ENCODE measurements around the gene NT5C1A.
A peak's percentile ranks its signal among the peaks of the same experiment; 100 is the strongest.

NT5C1A gene

GRCh38 chr1:39701049-39701439, 29.1 kb upstream of the NT5C1A start:
- Histone ChIP-seq H3K9me3 (ENCODE audit: control insufficient read depth in 5 of 5, low read length in 5 of 5) (no peaks in the 10 kb centered on the region), H3K9ac (ENCODE audit: low read length in 5 of 5) (peak overlapping the region in 1 of 5 donors; percentile 43), H3K27me3 (ENCODE audit: control insufficient read depth in 5 of 5, insufficient read depth in 4 of 5, low read length in 5 of 5) (peaks cover 0 to 9% (median 4%) of the 10 kb centered on the region in 5 donors), H3K27ac (ENCODE audit: low read depth, low read length) (no peak overlapping the region), H3K4me1 (ENCODE audit: control insufficient read depth in 5 of 5, insufficient read depth in 5 of 5, low read length in 5 of 5) (peaks cover 0 to 7% (median 4%) of the 10 kb centered on the region in 5 donors), H3K36me3 (ENCODE audit: control insufficient read depth in 5 of 5, insufficient read depth in 5 of 5, low read length in 5 of 5) (no peaks in the 10 kb centered on the region), H3K4me3 (ENCODE audit: low read depth in 1 of 5, low read length in 5 of 5) (no peak overlapping the region)

- Histone ChIP-seq H3K27me3 (ENCODE audit: control insufficient read depth in 5 of 5, insufficient read depth in 4 of 5, low read length in 5 of 5) (peaks cover 0 to 9% (median 4%) of the 10 kb centered on the region in 5 donors), H3K4me3 (ENCODE audit: low read depth in 1 of 5, low read length in 5 of 5) (no peak overlapping the region), H3K27ac (ENCODE audit: low read depth, low read length) (no peak overlapping the region), H3K36me3 (ENCODE audit: control insufficient read depth in 5 of 5, insufficient read depth in 5 of 5, low read length in 5 of 5) (no peaks in the 10 kb centered on the region), H3K4me1 (ENCODE audit: control insufficient read depth in 5 of 5, insufficient read depth in 5 of 5, low read length in 5 of 5) (peaks cover 0 to 7% (median 4%) of the 10 kb centered on the region in 5 donors), H3K9ac (ENCODE audit: low read length in 5 of 5) (no peak overlapping the region), H3K9me3 (ENCODE audit: control insufficient read depth in 5 of 5, low read length in 5 of 5) (no peaks in the 10 kb centered on the region)
Measured at GRCh38 chr1:39700348-39700747, 28.4 kb upstream of the NT5C1A start.

GRCh38 chr1:39699419-39699818, 27.5 kb upstream of the NT5C1A start:
- Histone ChIP-seq H3K9ac (ENCODE audit: low read length in 5 of 5) (no peak overlapping the region), H3K27ac (ENCODE audit: low read depth, low read length) (no peak overlapping the region), H3K27me3 (ENCODE audit: control insufficient read depth in 5 of 5, insufficient read depth in 4 of 5, low read length in 5 of 5) (peaks cover 4 to 10% (median 9%) of the 10 kb centered on the region in 5 donors), H3K4me3 (ENCODE audit: low read depth in 1 of 5, low read length in 5 of 5) (no peak overlapping the region), H3K4me1 (ENCODE audit: control insufficient read depth in 5 of 5, insufficient read depth in 5 of 5, low read length in 5 of 5) (peaks cover 0 to 7% (median 4%) of the 10 kb centered on the region in 5 donors), H3K36me3 (ENCODE audit: control insufficient read depth in 5 of 5, insufficient read depth in 5 of 5, low read length in 5 of 5) (no peaks in the 10 kb centered on the region), H3K9me3 (ENCODE audit: control insufficient read depth in 5 of 5, low read length in 5 of 5) (no peaks in the 10 kb centered on the region)

- Histone ChIP-seq H3K4me3 (ENCODE audit: low read depth in 1 of 5, low read length in 5 of 5) (no peak overlapping the region), H3K9ac (ENCODE audit: low read length in 5 of 5) (no peak overlapping the region), H3K27ac (ENCODE audit: low read depth, low read length) (no peak overlapping the region), H3K27me3 (ENCODE audit: control insufficient read depth in 5 of 5, insufficient read depth in 4 of 5, low read length in 5 of 5) (peaks cover 4 to 11% (median 9%) of the 10 kb centered on the region in 5 donors), H3K36me3 (ENCODE audit: control insufficient read depth in 5 of 5, insufficient read depth in 5 of 5, low read length in 5 of 5) (no peaks in the 10 kb centered on the region), H3K9me3 (ENCODE audit: control insufficient read depth in 5 of 5, low read length in 5 of 5) (no peaks in the 10 kb centered on the region), H3K4me1 (ENCODE audit: control insufficient read depth in 5 of 5, insufficient read depth in 5 of 5, low read length in 5 of 5) (peaks cover 0 to 7% (median 4%) of the 10 kb centered on the region in 5 donors)
Measured at GRCh38 chr1:39698568-39698967, 26.7 kb upstream of the NT5C1A start.

GRCh38 chr1:39696448-39696847, 24.5 kb upstream of the NT5C1A start:
- no peak overlapping the region for H3K9ac ChIP-seq (ENCODE audit: low read length in 5 of 5)
- H3K9me3 ChIP-seq (ENCODE audit: control insufficient read depth in 5 of 5, low read length in 5 of 5) = no peaks in the 10 kb centered on the region
- H3K4me3 ChIP-seq (ENCODE audit: low read depth in 1 of 5, low read length in 5 of 5) = no peak overlapping the region
- peaks cover 0 to 18% (median 12%) of the 10 kb centered on the region in 5 donors for H3K4me1 ChIP-seq (ENCODE audit: control insufficient read depth in 5 of 5, insufficient read depth in 5 of 5, low read length in 5 of 5)
- no peaks in the 10 kb centered on the region for H3K36me3 ChIP-seq (ENCODE audit: control insufficient read depth in 5 of 5, insufficient read depth in 5 of 5, low read length in 5 of 5)
- peaks cover 19 to 33% (median 21%) of the 10 kb centered on the region in 5 donors for H3K27me3 ChIP-seq (ENCODE audit: control insufficient read depth in 5 of 5, insufficient read depth in 4 of 5, low read length in 5 of 5)
- H3K27ac ChIP-seq (ENCODE audit: low read depth, low read length) = no peak overlapping the region

GRCh38 chr1:39695016-39695415, 23.1 kb upstream of the NT5C1A start:
- Histone ChIP-seq H3K27ac (ENCODE audit: low read depth, low read length) (no peak overlapping the region), H3K4me1 (ENCODE audit: control insufficient read depth in 5 of 5, insufficient read depth in 5 of 5, low read length in 5 of 5) (peaks cover 0 to 19% (median 18%) of the 10 kb centered on the region in 5 donors), H3K36me3 (ENCODE audit: control insufficient read depth in 5 of 5, insufficient read depth in 5 of 5, low read length in 5 of 5) (no peaks in the 10 kb centered on the region), H3K9me3 (ENCODE audit: control insufficient read depth in 5 of 5, low read length in 5 of 5) (no peaks in the 10 kb centered on the region), H3K27me3 (ENCODE audit: control insufficient read depth in 5 of 5, insufficient read depth in 4 of 5, low read length in 5 of 5) (peaks cover 32 to 47% (median 36%) of the 10 kb centered on the region in 5 donors), H3K4me3 (ENCODE audit: low read depth in 1 of 5, low read length in 5 of 5) (no peak overlapping the region), H3K9ac (ENCODE audit: low read length in 5 of 5) (no peak overlapping the region)

GRCh38 chr1:39694026-39694425, 22.1 kb upstream of the NT5C1A start:
- H3K27me3 ChIP-seq (ENCODE audit: control insufficient read depth in 5 of 5, insufficient read depth in 4 of 5, low read length in 5 of 5) = peaks cover 38 to 57% (median 45%) of the 10 kb centered on the region in 5 donors
- no peak overlapping the region for H3K9ac ChIP-seq (ENCODE audit: low read length in 5 of 5)
- no peak overlapping the region for H3K4me3 ChIP-seq (ENCODE audit: low read depth in 1 of 5, low read length in 5 of 5)
- H3K27ac ChIP-seq (ENCODE audit: low read depth, low read length) = no peak overlapping the region
- no peaks in the 10 kb centered on the region for H3K36me3 ChIP-seq (ENCODE audit: control insufficient read depth in 5 of 5, insufficient read depth in 5 of 5, low read length in 5 of 5)
- H3K4me1 ChIP-seq (ENCODE audit: control insufficient read depth in 5 of 5, insufficient read depth in 5 of 5, low read length in 5 of 5) = peaks cover 0 to 19% (median 18%) of the 10 kb centered on the region in 5 donors
- H3K9me3 ChIP-seq (ENCODE audit: control insufficient read depth in 5 of 5, low read length in 5 of 5) = no peaks in the 10 kb centered on the region

GRCh38 chr1:39692152-39693074, 20.5 kb upstream of the NT5C1A start:
- Histone ChIP-seq H3K4me3 (ENCODE audit: low read depth in 1 of 5, low read length in 5 of 5) (peak overlapping the region in 2 of 5 donors; percentile 23 to 32), H3K27me3 (ENCODE audit: control insufficient read depth in 5 of 5, insufficient read depth in 4 of 5, low read length in 5 of 5) (peaks cover 42 to 69% (median 55%) of the 10 kb centered on the region in 5 donors), H3K4me1 (ENCODE audit: control insufficient read depth in 5 of 5, insufficient read depth in 5 of 5, low read length in 5 of 5) (peaks cover 0 to 19% (median 18%) of the 10 kb centered on the region in 5 donors), H3K9me3 (ENCODE audit: control insufficient read depth in 5 of 5, low read length in 5 of 5) (no peaks in the 10 kb centered on the region), H3K36me3 (ENCODE audit: control insufficient read depth in 5 of 5, insufficient read depth in 5 of 5, low read length in 5 of 5) (no peaks in the 10 kb centered on the region), H3K27ac (ENCODE audit: low read depth, low read length) (no peak overlapping the region), H3K9ac (ENCODE audit: low read length in 5 of 5) (no peak overlapping the region)

- no peaks in the 10 kb centered on the region for H3K36me3 ChIP-seq (ENCODE audit: control insufficient read depth in 5 of 5, insufficient read depth in 5 of 5, low read length in 5 of 5)
- H3K9me3 ChIP-seq (ENCODE audit: control insufficient read depth in 5 of 5, low read length in 5 of 5) = no peaks in the 10 kb centered on the region
- H3K27ac ChIP-seq (ENCODE audit: low read depth, low read length) = no peak within 1 kb of the TSS
- H3K4me3 ChIP-seq (ENCODE audit: low read depth in 1 of 5, low read length in 5 of 5) = peak within 1 kb of the TSS in 3 of 5 donors; percentile 26 to 32 (median 32)
- H3K4me1 ChIP-seq (ENCODE audit: control insufficient read depth in 5 of 5, insufficient read depth in 5 of 5, low read length in 5 of 5) = peaks cover 0 to 19% (median 18%) of the 10 kb centered on the region in 5 donors
- peaks cover 42 to 72% (median 58%) of the 10 kb centered on the region in 5 donors for H3K27me3 ChIP-seq (ENCODE audit: control insufficient read depth in 5 of 5, insufficient read depth in 4 of 5, low read length in 5 of 5)
- no peak within 1 kb of the TSS for H3K9ac ChIP-seq (ENCODE audit: low read length in 5 of 5)
Measured at GRCh38 chr1:39691383-39692151, 19.7 kb upstream of the NT5C1A start, which contains the start of gene HPCAL4. TSS of gene HPCAL4 (minus strand) at chr1:39691433. CDS start at chr1:39684603, 6,830 bp downstream.
